H1 (cell line): ENCODE data around the gene RBM6. TPM values are rescaled to one million over a fixed set of nuclear protein-coding genes. Genes with fewer than 3 reads are reported as not detected.

Experiments
- ATF2 ChIP-seq: IDR thresholded peaks from 2 replicates; pipeline ENCODE4 v1.6.1; 2012; ENCODE audit warnings: low read length, inconsistent platforms
- CHD2 ChIP-seq: IDR thresholded peaks from 2 replicates; pipeline ENCODE4 v1.6.1; 2012; ENCODE audit warnings: low read length, improper control_type of control experiment
- NANOG ChIP-seq: IDR thresholded peaks from 2 replicates; pipeline ENCODE4 v1.6.1; 2011; ENCODE audit warnings: low read length, low read depth, mild to moderate bottlenecking, inconsistent platforms; ENCODE audit not compliant: insufficient read depth, poor library complexity, severe bottlenecking
- NRF1 ChIP-seq: IDR thresholded peaks from 2 replicates; pipeline ENCODE4 v1.6.1; 2011; ENCODE audit warnings: mild to moderate bottlenecking, low read depth, low read length, improper control_type of control experiment
- POU5F1 ChIP-seq: IDR thresholded peaks from 2 replicates; pipeline ENCODE4 v1.6.1; 2011; ENCODE audit warnings: low read depth, mild to moderate bottlenecking, low read length, moderate library complexity
- RFX5 ChIP-seq: IDR thresholded peaks from 2 replicates; pipeline ENCODE4 v1.6.1; 2011; ENCODE audit warnings: low read depth, low read length, improper control_type of control experiment, borderline replicate concordance
- SIN3A ChIP-seq, 2 experiments: IDR thresholded peaks in 1 of 2; conservative IDR thresholded peaks in 1 of 2; 2 replicates each; pipeline ENCODE4 v1.6.1; 2011 to 2012; ENCODE audit warnings: low read length in 2 of 2, improper control_type of control experiment in 1 of 2, low read depth in 1 of 2, mild to moderate bottlenecking in 1 of 2
- TEAD4 ChIP-seq: IDR thresholded peaks from 2 replicates; pipeline ENCODE4 v1.6.1; 2012; ENCODE audit warnings: low read depth, low read length, inconsistent platforms, mixed read lengths
- polyA plus RNA-seq, 7 experiments: library from polyadenylated mRNA; depleted of rRNA in 3 of 7; stranded (reverse) in 5 of 7; unstranded in 2 of 7; fragments of >200 nt in 5 of 7; fragments of 200-250 nt in 2 of 7; gene quantifications; 1 replicate in 5 of 7; 2 replicates in 1 of 7; 4 replicates in 1 of 7; pipeline versions ENCODE4 v1.2.1 to v1.2.3, GENCODE V29; 2011 to 2013; ENCODE audit warnings: missing spikeins in 2 of 7, mixed read lengths in 2 of 7
- total RNA-seq: library from RNA; stranded (reverse); fragmentation: NEBNext Ultra II Directional; extraction: Animal tissue kit (Norgen Biotek cat#: 25700); gene quantifications from 2 replicates; pipeline ENCODE4 v1.2.1, GENCODE V29; 2021

Gene RBM6
- total and polyA plus RNA-seq, 2 of the 8 experiments (the other 6 are each of a cell fraction or from before 2014, with no cell fraction given), result 30.6 to 80.1 TPM

DNA sequence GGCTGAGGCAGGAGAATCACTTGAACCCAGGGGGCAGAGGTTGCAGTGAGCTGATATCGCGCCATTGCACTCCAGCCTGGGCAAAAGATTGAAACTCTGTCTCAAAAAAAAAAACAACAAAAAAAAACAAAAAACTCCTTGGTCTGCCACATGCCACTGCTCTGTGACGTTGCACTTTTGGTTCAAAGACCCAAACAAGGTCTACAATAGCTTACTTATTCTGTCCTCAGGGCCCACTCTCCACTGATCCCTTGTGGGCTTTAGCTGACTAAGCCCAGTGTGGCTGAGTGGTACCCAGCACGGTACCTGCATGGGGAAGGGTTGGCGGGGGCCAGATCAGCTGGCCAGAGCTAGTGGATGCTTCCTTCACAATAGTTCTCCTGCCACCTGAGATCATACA, 12.2 kb upstream of the RBM6 start (continued):
- no peak for TF ChIP-seq SIN3A (conservative IDR thresholded peaks at IDR 0.05 in 1 of 2, IDR thresholded peaks at IDR 0.05 in 1 of 2; ENCODE audit: low read depth in 1 of 2, low read length in 2 of 2)
- no peak for TF ChIP-seq POU5F1
- no peak for TF ChIP-seq CHD2
- TF ChIP-seq ATF2, result no peak
- TF ChIP-seq RFX5, result no peak
- no peak for TF ChIP-seq NANOG
- TF ChIP-seq TEAD4, result no peak
- no peak for TF ChIP-seq NRF1
- TF ChIP-seq, all 59 proteins: peak for 0
